ENCODE data around the gene CLSTN2.

Gene CLSTN2

GRCh38 chr3:140468407-140468806 lies 533.4 kb downstream of the CLSTN2 start:
- DNase-seq = no peak

GRCh38 chr3:140469491-140469890 lies 534.5 kb downstream of the CLSTN2 start:
- DNase-seq = no peak

GRCh38 chr3:140470211-140470610 lies 535.2 kb downstream of the CLSTN2 start:
- no peak for DNase-seq

DNA sequence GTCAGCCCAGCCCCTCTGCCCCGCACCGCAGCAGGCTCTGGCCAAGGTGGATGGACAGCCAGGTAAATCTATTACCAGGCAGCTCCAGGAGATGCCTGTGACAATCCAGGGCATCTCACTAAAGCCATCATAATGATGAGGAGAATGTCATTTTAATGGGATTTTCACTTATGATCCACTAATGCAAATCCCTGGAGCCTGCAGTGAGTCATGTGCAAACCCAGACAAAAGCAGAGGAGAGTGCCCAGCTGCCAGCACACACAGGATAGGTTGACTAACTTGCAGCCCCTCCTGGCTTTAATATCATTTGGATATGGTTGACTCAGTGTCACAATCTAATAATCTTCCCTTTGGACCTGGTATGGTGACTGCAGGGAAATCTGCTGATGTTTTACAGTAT lies 536.0 kb downstream of the CLSTN2 start:
- no peak for DNase-seq

DNA sequence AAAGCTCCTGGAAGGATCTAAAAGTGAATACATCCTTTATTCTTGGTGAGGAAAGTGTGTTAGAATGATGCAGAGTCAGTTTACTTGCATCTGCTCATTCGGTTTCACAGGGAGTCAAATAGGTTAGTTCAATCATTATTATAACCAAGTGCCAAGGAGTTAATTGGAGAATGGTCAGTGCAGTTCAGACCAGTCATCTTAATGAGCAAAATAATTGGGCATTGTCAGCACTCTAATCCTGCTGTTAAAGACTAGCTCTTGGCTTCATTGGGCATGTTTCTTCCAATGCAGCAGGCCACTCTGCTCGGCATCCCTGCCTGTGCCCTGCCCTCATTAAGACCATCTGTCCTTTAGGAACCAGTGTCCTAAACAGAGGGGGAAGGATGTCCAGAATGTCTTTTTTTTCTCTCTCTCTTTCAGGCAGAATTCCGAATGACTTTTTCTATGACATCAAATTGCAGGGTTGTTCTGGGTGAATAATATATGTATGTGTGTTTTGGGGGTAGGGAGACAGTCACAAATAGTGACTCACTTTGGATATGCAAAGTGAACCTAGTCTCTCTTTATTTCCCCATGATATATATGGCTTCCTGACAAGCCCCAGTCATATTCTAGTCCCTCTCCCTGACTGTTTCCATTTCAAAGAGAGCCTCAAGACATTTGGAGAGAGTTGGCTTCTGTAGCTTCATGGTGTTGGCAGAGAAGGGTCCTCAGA lies 537.5 kb downstream of the CLSTN2 start:
- DNase-seq = no peak

DNA sequence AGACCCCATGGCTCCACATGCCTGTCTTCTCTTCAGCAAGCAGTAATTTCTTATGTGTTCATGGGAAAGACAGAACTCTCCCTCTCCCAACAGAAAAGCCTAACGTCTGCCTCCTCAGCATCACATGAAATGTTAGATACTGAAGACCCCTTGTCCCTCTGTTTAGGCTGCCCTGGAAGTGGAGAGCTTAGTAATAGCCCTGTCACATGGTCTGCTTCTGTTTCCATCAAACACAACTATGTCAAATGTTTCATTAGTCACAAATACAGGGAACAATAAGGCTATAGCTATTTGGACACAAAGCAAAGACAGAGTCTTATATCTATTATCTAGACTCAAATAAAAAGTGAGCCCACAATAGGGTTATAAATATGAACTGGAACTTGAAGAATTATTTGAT lies 552.6 kb downstream of the CLSTN2 start:
- DNase-seq = no peak

GRCh38 chr3:140493271-140493670 lies 558.3 kb downstream of the CLSTN2 start:
- no peak for DNase-seq

DNA sequence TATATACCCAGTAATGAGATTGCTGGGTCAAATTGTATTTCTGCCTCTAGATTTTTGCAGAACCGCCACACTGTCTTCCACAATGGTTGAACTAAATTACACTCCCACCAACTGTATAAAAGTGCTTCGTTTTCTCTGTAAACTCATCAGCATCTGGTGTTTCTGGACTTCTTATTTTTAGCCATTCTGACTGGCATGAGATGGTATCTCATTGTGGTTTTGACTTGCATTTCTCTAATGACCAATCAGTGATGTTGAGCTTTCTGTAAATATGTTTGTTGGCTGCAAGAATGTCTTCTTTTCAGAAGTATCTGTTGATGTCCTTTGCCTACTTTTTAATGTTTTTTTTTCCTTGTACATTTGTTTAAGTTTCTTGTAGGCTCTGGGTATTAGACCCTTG lies 560.0 kb downstream of the CLSTN2 start:
- no peak for DNase-seq

DNA sequence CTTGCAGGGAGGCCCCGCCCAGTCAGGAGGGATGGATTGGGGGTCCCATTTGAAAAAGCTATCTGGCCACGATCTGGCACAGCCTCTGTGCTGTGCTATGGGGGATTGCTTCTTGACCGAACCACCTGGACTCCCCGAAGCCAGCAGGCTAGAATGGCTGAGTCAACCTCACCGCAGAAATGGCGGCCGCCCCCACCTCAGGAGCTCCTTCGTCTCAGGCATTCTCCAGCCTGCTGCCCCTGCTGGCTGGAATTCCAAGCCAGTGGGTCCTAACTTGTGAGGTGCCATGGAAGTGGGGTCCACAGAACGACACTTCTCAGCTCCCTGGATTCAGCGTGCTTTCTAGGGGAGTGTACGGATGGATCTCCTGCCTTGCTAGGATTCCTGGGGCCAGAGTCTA lies 562.3 kb downstream of the CLSTN2 start:
- no peak for DNase-seq

DNA sequence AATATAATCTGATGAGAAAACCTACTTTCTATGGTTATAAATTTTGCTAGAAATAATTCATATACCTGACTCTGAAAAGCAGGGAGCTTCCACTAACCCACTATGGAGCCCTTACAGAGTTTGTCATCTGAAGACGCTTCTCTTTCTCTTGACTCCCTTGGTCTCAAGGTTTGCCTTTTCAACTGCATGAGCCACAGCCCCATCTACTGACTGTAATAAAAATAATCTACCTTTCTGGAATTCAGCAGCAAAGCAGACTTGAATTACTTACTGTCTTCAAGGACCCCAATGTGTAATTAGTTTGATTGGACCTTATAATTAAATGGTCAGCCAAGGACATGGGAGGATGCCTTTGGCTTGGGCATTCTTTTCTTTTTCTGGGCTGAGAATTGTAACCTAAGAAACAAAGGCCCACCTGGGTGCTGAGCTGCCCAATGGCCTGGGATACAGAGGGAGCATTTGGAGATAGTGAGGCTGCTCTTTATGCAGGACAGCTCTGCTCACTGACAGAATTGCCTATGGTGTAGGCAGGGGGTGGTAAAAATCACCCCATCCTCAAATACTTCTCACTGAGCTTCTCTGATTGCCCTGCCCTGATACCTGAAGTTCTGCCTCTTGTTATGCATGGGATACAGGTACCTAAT lies 564.3 kb downstream of the CLSTN2 start:
- DNase-seq = no peak

GRCh38 chr3:140500473-140500872 lies 565.5 kb downstream of the CLSTN2 start:
- no peak for DNase-seq

DNA sequence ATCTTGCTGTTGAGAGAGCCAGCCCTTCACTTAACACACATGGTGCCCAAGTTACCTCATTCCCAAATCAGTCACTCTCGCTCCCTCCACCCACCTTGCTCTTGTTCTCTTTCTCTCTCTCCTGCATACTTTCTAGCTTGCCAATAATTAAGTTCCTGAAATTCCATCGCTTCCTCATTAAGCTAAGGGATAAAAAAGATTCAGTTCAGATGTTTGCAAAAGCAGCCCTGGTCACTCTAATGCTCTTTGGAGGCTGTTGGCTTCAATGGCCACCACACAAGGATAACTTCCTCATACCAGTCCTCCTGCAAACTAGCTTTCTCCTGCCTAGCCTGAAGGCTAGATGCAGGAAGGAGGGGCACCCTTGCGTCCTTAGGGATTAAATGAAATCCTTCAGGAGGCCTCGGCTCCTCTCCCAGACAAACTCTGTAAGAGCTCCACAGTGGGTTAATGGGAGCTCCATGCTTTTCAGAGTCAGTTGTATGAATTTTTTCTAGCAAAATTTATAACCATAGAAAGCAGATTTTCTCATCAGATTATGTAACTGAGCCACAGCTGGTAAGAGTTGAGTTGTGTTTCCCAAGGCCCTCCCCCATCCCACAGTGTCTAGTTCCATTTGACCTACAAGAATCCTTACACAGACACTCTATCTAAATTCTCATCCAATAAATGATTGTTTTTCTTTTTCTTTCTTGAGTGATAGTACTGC lies 566.2 kb downstream of the CLSTN2 start:
- no peak for DNase-seq

GRCh38 chr3:140501770-140502364 lies 566.9 kb downstream of the CLSTN2 start:
- no peak for DNase-seq

GRCh38 chr3:140505213-140505612 lies 570.2 kb downstream of the CLSTN2 start:
- no peak for DNase-seq

- DNase-seq = no peak
Observed at GRCh38 chr3:140505876-140506275, 570.9 kb downstream of the CLSTN2 start.

DNA sequence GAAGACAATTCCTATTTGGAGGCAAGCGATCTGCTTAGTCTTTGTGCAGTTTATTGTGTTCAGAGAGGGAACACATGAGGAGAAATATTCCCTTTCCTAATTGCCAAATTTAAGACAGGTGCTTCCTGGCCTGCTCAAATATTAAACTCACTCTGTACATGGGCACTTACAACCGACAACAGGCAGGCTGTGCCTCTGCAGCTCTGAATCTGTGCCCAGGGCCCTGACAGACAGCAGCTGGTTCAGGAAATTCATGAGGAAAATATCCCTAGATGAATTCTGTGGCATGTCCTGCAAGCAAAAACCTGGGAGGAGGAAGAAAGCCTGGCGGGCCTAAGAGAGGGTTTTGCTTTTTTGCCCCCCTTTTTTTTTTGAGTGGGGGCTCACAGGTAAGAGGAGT lies 573.6 kb downstream of the CLSTN2 start:
- DNase-seq = no peak

DNA sequence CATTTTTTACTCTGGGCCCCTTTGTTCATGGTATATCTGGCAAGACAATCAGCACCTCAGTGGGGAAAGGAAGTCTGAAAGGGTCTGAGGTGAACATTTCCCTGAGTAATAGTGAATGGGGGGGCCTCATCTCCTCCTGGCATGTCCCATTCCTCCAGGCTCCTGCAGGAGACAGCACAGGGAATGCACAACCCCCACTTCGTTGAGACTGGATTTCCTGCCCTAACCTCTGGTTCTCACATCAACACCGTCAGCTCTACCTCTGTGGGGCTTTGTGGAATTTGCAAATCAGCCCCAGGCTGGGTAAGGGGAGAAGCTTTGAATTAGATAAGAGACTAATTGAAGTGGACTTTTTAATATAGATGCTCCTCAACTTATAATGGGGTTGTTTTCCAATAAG lies 574.5 kb downstream of the CLSTN2 start:
- DNase-seq = no peak

DNA sequence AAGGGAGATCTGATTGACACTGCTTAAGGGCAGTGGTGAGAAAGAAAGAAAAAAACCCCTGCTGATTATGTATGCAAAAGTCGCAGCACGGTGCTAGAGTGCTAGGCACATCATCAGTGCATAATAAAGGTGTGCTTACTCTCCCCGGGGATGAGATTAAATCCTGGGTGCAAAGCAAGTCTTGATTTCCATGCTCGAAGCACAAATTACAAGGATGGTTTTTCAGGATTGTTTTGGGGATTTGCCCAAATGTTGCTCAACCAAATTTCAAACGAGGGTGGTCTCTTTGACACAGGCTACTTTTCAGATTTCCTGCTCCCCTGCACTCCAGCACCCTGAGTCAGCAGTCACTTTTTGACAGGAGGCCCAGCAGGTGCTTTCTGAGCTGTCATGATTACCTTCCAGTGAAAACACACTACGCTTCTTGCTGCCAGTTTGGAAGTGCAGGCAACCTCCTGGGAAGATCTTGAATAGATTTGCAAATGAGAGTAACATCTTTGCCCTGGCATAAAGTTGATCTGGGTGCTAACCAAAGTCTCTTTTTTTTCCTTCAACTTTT lies 575.4 kb downstream of the CLSTN2 start:
- DNase-seq = no peak

DNA sequence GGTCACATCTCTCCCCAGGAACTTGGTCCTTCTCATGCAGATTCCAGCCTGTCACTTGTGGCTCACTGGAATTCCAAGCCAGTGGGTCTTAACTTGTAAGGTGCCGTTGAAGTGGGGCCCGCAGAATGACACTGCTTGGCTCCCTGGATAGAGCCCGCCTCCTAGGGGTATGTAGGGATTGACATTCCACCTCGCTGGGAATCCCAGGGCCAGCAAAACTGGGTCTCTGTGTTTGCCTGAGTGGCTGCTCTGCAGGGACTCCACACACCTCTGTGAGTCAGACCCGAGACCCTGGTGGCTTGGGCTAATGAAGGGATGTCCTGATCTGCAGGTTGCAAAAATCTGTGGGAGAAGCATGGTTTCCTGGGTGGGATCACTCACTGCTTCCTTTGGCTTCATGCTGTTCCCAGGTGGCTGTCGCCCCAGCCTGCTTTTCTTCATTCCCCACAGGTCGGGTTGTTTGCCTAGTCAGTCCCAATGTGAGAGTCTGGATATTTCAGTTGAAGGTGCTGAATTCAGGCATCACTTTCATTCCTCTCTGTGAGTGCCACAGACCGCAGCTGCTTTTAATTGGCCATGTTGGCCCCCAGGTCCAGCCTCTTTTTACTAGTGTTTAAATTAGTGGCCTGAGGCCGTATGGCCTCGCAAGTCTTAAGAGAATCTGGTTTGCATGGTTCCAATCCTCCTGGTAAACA lies 586.9 kb downstream of the CLSTN2 start:
- DNase-seq = no peak

DNA sequence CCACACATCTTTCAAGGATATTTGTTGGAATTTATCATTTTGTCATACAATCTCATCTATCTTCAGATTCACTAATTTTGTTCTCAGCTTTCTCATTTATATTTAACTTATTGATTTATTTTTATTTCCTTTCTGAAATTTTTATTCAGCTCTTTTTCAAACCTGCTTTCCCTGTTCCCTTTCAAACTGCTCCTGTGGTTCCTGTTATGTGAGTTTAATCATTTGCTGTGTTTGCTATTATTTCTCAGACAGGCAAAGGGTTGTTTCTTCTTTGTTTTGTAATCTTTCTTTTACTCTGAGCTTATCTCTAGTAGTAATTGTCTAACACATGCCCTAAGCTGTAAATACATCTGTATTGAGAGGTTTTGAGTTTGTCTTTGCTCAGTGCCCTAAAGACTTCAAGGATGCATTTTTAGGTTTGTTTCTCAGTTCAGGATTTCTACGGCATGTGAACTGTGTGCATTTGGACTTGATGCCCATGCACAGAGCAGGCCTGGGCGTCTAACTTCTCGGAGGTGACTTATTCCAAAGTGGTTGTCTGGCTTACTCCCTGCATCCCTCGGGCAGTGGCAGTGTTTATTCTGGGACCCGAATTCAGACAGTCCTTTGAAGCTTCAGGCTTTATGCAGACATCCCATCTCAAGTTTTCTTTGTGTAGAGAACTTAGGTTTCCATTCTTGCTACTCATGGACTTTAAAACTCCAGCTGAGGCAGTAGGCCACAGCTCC lies 587.8 kb downstream of the CLSTN2 start:
- DNase-seq = no peak

- no peak for DNase-seq
Observed at GRCh38 chr3:140523600-140523999, 588.6 kb downstream of the CLSTN2 start.

- DNase-seq = no peak
Observed at GRCh38 chr3:140527156-140527555, 592.2 kb downstream of the CLSTN2 start.
